Measurements from ENCODE around the gene ERC2.

DNA sequence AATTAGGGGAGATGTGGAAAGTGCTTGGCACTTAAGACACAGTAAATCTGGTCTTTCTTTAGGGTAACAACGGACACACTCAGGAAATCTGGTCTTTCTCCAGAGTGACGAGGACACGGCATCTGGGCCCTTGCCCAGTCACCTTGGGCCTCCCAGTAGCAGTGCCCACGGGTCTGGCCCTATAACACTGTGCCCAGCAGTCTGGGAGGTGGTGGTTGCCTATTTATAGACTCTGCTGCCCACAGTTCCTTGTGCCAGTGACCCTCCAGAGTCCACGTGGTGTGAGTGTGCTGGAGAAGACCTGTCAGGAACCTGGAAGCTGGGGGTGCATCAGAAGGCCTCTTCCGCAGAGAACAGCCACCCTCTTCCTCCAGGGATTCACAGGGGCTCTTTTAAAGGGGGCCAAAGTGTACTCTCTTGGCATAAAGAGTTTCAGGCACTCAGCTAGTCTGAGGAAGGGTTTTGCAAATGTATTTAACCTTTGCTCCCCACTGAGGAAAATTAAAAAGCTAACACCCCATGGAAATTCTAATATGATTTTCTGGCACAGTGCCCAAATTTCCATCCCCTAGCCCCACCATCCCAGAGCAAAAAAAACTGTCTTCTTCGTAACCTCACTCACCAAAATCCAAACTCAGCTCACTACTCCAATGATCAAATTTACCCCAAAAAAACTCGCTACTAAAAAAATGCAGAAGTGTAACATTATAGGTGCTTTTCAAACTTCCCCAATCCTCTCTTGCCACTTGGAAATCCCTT, 996.6 kb downstream of the ERC2 start:
- TF ChIP-seq POLR2AphosphoS5 (IDR thresholded peaks at IDR 0.05; ENCODE audit: insufficient read depth, low read depth, low read length) (no peak), POLR2A (IDR thresholded peaks at IDR 0.05; ENCODE audit: low read depth, low read length) (no peak), MYC (IDR thresholded peaks at IDR 0.05; ENCODE audit: low read depth, low read length) (no peak), FOS (IDR thresholded peaks at IDR 0.05; ENCODE audit: borderline replicate concordance, insufficient read depth, low read length) (no peak)
- TF ChIP-seq, protein P1, sequence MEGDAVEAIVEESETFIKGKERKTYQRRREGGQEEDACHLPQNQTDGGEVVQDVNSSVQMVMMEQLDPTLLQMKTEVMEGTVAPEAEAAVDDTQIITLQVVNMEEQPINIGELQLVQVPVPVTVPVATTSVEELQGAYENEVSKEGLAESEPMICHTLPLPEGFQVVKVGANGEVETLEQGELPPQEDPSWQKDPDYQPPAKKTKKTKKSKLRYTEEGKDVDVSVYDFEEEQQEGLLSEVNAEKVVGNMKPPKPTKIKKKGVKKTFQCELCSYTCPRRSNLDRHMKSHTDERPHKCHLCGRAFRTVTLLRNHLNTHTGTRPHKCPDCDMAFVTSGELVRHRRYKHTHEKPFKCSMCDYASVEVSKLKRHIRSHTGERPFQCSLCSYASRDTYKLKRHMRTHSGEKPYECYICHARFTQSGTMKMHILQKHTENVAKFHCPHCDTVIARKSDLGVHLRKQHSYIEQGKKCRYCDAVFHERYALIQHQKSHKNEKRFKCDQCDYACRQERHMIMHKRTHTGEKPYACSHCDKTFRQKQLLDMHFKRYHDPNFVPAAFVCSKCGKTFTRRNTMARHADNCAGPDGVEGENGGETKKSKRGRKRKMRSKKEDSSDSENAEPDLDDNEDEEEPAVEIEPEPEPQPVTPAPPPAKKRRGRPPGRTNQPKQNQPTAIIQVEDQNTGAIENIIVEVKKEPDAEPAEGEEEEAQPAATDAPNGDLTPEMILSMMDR (IDR thresholded peaks at IDR 0.05; ENCODE audit: extremely low read depth in 1 of 2, insufficient read depth in 1 of 2, low read depth in 1 of 2, low read length in 2 of 2) = no peak
